Activated T-cell treated with anti-CD3 and anti-CD28 coated beads for 1 hour (primary cell): ENCODE data around the gene PLPP7.
"Not testable (repeated sequence)": the region's sequence is repeated elsewhere in the genome, so short reads cannot be mapped to it uniquely, and the experiment has no call there.

Source experiments
- DNase-seq: peaks from one replicate; pipeline ENCODE4 v3.0.0-alpha.2; 2020; ENCODE audit warnings: low read depth

PLPP7 gene

DNA sequence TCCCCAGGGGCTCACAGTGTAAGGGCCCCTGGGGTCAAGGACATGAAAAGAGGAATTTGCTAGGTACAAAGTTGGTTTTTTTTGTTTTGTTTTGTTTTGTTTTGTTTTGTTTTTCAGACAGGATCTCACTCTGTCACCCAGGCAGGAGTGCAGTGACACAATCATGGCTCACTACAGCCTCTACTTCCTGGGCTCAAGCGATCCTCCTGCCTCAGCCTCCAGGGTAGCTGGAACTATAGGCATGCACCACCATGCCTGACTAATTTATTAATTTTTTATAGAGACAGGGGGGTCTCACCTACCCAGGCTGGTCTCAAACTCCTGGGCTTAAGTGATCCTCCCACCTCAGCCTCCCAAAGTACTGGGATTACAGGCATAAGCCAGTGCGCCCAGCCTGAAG is 42.5 kb downstream of the PLPP7 start:
- not testable (repeated sequence) for DNase-seq

DNA sequence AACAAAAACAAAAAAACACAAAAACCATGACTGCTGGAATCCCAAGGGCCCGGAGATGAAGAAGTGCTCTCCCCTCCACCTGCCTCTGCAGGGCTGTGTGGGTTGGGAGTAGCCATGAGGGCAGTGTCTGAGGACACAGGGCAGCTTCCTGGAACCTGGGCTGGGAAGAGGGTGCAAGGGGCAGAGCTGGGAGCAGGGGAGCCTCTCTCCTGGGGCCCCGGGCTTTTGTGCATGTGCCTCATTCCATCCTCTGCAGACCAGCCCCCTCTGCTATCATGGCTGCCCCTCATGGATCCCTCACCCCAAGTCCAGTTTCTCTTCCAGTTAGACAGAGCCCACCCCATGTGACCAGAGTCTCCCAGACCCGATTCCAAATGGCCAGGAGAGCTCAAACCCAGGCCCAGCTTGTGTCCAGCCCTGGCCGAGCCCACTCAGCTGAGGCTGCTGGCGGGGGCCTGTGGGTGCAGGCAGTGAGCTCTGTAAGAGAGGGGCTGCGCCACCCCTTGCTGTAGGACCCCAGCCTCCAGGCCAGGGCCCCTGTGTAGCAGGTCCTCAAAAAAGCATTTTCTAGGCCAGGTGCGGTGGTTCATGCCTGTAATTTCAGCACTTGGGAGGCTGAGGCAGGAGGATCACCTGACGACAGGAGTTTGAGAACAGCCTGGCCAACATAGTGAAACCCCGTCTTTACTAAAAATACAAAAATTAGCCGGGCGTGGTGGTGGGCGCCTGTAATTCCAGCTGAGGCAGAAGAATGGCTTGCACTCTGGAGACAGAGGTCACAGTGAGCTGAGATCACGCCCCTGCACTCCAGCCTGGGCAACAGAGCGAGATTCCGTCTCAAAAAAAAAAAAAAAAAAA is 44.5 kb downstream of the PLPP7 start:
- no peak for DNase-seq

DNA sequence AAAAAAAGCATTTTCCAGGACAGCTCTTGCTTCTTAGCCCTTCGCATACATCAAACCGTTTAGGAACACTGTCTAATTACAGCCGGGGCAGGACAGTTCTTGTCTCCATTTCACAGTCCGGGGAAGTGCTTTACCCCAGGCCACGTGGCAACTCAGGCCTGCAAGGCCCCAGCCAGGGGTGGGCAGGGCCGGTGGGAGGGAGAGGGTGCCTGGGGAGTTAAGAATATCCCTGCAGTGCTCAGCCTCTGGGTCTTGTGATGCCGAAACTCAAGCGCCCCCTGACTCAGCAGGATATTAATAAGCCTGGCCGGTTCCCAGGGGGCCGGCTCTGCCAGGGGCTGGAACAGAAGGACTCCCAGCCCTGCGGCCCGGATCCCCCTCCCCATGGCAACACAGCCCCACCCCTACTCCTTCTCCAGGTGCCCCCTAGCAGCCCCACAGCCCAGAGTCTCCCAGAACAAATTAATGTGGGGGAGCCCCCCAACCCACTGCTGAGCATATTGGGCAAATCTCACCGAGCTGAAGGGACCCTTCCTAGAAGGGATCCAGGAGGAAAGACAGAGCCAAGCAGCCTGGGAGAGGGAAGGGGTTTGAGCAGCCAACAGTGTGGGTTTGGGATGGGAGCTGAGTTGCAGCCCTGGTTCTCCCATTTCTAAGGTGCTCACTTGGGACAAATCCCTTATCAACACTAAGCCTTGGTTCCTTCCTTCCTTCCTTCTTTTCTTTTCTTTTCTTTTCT is 45.3 kb downstream of the PLPP7 start:
- DNase-seq, result no peak

DNA sequence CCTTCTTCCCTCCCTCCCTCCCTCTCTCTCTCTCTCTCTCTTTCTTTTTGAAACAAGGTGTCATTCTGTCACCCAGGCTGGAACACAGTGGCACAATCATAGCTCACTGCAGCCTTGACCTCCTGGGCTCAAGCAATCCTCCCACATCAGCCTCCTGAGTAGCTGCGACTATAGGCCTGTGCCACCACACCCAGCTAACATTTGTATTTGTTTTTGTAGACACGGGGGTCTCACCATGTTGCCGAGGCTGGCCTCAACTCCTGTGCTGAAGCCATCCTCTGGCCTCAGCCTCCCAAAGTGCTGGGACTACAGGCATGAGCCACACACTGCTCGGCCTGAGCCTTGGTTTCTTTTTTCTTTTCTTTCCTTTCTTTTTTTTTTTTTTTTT is 45.8 kb downstream of the PLPP7 start:
- DNase-seq, result no peak

GRCh38 chr9:131337131-131337848 is 47.8 kb downstream of the PLPP7 start:
- DNase-seq, result no peak

DNA sequence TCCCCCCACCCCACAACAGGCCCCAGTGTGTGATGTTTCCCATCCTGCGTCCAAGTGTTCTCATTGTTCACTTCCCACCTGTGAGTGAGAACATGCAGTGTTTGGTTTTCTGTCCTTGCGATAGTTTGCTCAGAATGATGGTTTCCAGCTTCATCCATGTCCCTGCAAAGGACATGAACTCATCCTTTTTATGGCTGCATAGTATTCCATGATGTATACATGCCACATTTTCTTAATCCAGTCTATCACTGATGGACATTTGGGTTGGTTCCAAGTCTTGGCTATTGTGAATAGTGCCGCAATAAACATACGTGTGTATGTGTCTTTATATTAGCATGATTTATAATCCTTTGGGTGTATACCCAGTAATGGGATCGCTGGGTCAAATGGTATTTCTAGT is 49.7 kb downstream of the PLPP7 start:
- not testable (repeated sequence) for DNase-seq

- DNase-seq, result not testable (repeated sequence)
Observed at GRCh38 chr9:131344931-131345535, 55.5 kb downstream of the PLPP7 start.

DNA sequence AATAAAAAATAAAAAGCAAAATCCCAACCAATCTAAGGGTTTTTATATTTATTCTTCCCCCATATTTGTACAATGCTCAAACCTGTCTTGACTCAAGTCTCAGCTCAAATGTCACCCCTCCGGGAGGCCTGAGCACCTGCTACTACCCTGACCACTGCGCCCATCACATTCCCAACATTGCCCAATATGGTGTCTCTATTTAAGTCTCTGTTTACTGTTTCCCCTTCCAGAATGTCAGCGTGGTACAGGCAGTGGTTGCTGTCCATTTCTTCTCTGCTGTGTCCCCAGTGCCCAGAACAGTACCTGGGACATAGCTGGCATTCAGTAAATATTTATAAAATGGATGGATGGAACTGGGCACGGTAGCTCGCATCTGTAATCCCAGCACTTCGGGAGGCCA is 57.0 kb downstream of the PLPP7 start:
- no peak for DNase-seq

DNA sequence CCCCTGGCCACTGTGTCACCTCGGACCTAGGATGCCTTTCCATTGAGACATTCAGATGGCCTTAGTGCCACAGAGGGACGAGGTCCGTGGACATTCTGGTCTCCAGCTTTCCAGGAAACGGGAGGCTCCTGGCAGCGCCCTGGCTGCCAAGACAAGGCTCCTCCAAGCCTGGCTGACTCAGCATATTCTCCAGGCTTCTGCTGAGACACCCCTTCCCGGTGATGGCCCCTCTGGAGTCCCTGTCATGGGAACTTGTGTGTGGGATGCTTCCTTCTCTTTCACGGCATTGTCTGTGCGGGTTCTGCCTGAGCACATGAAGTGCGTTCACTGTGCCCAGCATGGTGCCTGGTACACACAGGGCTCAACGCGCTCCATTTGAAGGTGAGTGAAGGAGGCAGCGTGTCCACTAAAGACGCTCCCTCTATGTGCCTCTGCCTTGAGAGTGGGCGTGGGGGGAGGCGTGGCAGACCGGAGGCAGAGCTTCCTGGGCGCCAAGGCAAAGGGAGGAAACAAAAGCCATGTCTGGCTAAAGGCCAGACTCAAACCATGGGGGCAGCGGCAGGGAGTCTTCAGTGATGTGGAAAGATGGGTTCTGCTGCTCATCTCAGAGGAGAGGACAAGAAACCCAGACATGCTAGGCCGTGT is 58.0 kb downstream of the PLPP7 start:
- DNase-seq, result no peak

GRCh38 chr9:131348631-131349521 is 59.4 kb downstream of the PLPP7 start:
- DNase-seq, result no peak

DNA sequence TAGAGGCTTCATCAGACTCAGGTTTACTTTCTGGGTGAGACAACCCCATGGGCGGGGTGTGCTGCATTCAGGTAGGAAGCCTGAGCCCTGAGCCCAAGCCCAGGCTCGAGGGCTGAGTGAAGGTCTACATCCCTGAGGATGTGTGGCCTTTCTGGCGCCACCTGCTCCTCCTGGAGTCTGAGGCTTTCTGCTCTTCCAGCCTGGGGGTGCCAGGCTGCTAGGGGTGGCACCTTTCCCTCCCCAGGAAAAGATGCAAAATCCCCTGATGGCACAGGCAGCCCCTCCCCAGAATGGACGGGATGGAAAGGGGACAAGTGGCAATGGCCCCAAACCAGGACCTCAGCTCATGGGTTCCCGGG is 60.0 kb downstream of the PLPP7 start:
- no peak for DNase-seq

DNA sequence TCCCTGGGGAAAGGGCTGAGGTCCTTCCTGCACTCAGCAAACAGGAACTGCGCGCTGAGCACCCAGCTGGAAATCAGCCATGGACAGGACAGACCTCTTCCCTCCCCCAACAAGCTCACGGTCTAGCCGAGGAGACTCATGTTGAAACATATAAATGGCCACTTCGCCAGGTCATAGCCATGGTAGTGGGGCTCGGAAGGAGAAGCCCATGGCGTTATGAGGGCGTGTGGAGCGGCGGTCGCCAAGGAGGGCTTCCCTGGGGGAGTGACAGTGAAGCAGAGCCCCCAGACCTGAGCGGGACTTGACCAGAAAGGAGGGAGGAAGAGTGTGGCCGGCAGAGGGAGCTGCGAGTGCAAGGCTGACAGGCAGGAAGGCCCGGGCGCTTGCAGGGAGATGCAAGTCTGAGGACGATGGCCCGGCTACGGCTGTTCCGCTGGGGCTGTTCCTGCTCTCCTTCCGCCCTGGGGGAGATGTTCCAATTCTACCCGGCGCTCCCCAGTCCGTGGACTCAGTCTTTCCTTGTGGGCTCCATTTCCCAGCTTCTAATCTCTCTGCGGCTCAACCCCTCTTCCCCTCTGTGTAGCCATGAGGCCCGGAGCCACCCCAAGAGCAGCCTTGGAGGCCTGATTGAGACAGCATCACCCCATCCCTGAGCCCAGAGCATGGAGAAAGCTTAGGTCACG is 60.5 kb downstream of the PLPP7 start:
- DNase-seq, result peak; percentile 85

DNA sequence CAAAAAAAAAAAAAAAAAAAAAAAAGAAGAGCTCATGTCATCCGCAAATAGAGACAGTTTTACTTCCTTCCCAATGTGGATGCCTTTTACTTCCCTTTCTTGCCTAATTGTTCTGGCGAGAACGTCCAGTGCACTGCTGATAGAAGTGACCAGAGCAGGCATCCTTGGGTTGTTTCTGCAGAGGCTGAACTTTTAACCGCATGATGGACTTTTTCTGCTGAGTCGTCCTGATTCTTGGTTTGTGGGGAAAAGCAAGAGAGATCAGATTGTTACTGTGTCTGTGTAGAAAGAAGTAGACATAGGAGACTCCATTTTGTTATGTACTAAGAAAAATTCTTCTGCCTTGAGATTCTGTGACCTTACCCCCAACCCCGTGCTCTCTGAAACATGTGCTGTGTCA is 67.0 kb downstream of the PLPP7 start:
- DNase-seq, result not testable (repeated sequence)

- no peak for DNase-seq
Observed at GRCh38 chr9:131358556-131358955, 69.0 kb downstream of the PLPP7 start.
